Mesothelial cell of epicardium (in vitro differentiated cells): ENCODE measurements around the gene RNF113B. TPM values are rescaled to one million over a fixed set of nuclear protein-coding genes. Genes with fewer than 3 reads are reported as not detected.

Source experiments
- DNase-seq, 2 experiments: peaks; one replicate each; pipeline ENCODE4 v3.0.0; 2021; ENCODE audit warnings: low spot score in 2 of 2; ENCODE audit not compliant: unreplicated experiment in 2 of 2
- H3K27ac Mint-ChIP-seq: 2 replicates; pipeline ENCODE4 v1.8.0; 2021; ENCODE audit warnings: mixed read lengths
- H3K27me3 Mint-ChIP-seq: 2 replicates; pipeline ENCODE4 v1.8.0; 2021; ENCODE audit warnings: low read depth, mixed read lengths
- H3K36me3 Mint-ChIP-seq: 2 replicates; pipeline ENCODE4 v1.8.0; 2021; ENCODE audit warnings: mixed read lengths
- H3K4me1 Mint-ChIP-seq: 2 replicates; pipeline ENCODE4 v1.8.0; 2021; ENCODE audit warnings: mixed read lengths
- H3K4me3 Mint-ChIP-seq: 2 replicates; pipeline ENCODE4 v1.8.0; 2021; ENCODE audit warnings: mild to moderate bottlenecking, moderate library complexity, mixed read lengths
- H3K9me3 Mint-ChIP-seq: 2 replicates; pipeline ENCODE4 v1.8.0; 2021; ENCODE audit warnings: mixed read lengths
- total RNA-seq: library from RNA; stranded (reverse); gene quantifications from 3 replicates; pipeline ENCODE4 v1.2.1, GENCODE V29; 2021
- TF ChIP-seq, protein P1 (sequence below): fragments of 200-600 bp; sonication (generic); IDR thresholded peaks from one replicate; pipeline ENCODE4 v1.5.0; 2021; ENCODE audit warnings: antibody characterized with exemption; ENCODE audit not compliant: unreplicated experiment

RNF113B gene
- total RNA-seq, 1 donor from 2014 or later, result not detected

DNA sequence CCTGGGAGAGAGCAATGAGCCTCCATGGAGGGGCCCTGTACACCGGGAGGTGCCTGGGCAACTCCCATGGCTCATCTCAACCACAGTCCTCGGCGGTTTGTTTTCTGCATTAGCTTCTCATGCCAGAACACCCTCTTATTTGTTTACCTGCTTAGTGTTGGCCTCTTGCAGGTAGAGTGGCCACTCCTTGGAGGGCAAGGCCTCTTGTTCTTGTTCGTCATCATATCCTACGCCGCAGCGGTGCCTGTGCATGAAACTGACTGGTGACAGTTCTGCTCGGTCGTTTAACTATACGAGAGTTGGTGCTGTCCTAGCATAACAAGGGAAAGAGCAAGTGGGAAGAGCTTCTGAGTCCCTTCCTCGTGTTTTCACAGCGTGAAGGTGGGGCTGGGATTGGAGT is 40.5 kb upstream of the RNF113B start:
- Mint-ChIP-seq H3K36me3 (peaks cover 4% of the 10 kb centered on the region), H3K9me3 (no peaks in the 10 kb centered on the region), H3K4me3 (no peak overlapping the region), H3K27ac (peak overlapping the region; percentile 96), H3K4me1 (peaks cover 86% of the 10 kb centered on the region), H3K27me3 (no peaks in the 10 kb centered on the region)
- TF ChIP-seq, protein P1, sequence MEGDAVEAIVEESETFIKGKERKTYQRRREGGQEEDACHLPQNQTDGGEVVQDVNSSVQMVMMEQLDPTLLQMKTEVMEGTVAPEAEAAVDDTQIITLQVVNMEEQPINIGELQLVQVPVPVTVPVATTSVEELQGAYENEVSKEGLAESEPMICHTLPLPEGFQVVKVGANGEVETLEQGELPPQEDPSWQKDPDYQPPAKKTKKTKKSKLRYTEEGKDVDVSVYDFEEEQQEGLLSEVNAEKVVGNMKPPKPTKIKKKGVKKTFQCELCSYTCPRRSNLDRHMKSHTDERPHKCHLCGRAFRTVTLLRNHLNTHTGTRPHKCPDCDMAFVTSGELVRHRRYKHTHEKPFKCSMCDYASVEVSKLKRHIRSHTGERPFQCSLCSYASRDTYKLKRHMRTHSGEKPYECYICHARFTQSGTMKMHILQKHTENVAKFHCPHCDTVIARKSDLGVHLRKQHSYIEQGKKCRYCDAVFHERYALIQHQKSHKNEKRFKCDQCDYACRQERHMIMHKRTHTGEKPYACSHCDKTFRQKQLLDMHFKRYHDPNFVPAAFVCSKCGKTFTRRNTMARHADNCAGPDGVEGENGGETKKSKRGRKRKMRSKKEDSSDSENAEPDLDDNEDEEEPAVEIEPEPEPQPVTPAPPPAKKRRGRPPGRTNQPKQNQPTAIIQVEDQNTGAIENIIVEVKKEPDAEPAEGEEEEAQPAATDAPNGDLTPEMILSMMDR, result no peak
- no peak for DNase-seq

DNA sequence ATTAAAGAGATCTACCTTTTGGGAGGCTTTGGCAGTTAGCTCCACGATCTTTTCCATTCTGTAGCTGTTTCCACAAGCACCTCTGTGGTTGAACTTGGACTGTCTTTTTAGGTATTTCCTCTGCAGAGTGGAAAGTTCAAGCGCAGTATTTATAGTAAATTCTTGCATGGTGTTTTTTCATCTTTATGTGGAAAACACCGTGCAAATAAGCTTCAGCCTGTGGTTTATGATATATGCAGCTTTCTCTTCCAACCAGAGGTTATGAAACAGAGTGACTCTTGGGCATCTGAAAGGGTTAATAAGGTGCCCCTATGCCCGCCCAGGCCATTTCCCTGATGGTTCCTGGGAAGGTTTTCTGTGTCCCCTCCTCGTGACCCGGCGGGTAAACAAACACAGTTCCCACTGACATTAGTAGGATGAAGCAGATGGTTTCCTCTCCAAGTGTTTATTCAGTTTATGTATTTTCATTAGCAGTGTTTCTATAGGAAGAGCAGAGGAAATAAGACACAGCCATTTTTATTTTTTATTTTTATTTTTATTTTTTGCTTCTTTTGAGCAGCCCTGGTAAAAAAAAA is 39.7 kb upstream of the RNF113B start:
- no peaks in the 10 kb centered on the region for H3K27me3 Mint-ChIP-seq
- peak overlapping the region; percentile 90 for H3K27ac Mint-ChIP-seq
- H3K4me3 Mint-ChIP-seq, result no peak overlapping the region
- peaks cover 85% of the 10 kb centered on the region for H3K4me1 Mint-ChIP-seq
- TF ChIP-seq, protein P1, result no peak
- peaks cover under 1% of the 10 kb centered on the region for H3K9me3 Mint-ChIP-seq
- no peak for DNase-seq
- H3K36me3 Mint-ChIP-seq, result peaks cover 4% of the 10 kb centered on the region

DNA sequence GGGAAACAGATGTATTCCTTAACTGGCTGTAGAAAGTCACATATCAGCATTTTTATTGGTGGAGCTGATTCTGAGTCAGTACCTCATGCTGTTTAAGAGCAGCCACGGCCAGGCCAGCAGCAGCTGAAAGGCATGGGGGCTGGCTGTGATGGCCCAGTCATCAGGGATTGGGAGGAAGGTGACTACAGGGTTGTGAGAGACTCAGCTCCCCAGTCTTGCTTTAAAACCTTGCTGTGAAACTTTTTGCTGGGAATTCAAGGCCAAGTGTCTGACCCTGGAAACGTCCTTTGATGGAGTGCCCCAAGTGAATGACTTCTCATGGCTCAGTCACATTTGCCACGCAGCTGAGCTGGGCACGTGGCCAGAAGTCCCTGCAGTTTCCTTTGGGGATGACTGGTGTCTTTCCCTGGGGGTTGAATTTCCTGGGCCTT is 39.1 kb upstream of the RNF113B start:
- H3K27me3 Mint-ChIP-seq, result no peaks in the 10 kb centered on the region
- peak overlapping the region; percentile 89 for H3K27ac Mint-ChIP-seq
- TF ChIP-seq, protein P1, result no peak
- peaks cover 5% of the 10 kb centered on the region for H3K9me3 Mint-ChIP-seq
- H3K4me3 Mint-ChIP-seq, result no peak overlapping the region
- H3K36me3 Mint-ChIP-seq, result peaks cover 9% of the 10 kb centered on the region
- DNase-seq, result no peak
- H3K4me1 Mint-ChIP-seq, result peaks cover 83% of the 10 kb centered on the region

DNA sequence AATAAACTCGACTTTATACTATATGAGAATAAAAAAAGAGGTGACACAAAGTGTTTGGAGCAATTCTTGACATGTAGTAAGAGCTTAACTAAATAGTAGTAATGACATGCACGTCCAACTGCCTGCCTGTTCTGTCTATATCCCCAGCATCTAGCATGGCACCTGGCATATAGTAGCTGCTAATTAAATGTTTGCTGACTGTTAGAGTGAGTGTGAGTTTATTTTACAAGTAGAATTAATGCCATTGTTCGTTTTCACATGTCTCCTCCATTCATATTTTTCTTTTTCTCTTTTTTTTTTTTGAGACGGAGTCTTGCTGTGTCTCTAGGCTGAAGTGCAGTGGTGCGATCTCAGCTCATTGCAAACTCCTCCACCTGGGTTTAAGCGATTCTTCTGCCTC is 38.4 kb upstream of the RNF113B start:
- H3K27ac Mint-ChIP-seq, result peak overlapping the region; percentile 90
- no peaks in the 10 kb centered on the region for H3K27me3 Mint-ChIP-seq
- H3K4me1 Mint-ChIP-seq, result peaks cover 79% of the 10 kb centered on the region
- no peak overlapping the region for H3K4me3 Mint-ChIP-seq
- peaks cover 12% of the 10 kb centered on the region for H3K36me3 Mint-ChIP-seq
- TF ChIP-seq, protein P1, result no peak
- H3K9me3 Mint-ChIP-seq, result peaks cover 5% of the 10 kb centered on the region
- DNase-seq, result no peak

DNA sequence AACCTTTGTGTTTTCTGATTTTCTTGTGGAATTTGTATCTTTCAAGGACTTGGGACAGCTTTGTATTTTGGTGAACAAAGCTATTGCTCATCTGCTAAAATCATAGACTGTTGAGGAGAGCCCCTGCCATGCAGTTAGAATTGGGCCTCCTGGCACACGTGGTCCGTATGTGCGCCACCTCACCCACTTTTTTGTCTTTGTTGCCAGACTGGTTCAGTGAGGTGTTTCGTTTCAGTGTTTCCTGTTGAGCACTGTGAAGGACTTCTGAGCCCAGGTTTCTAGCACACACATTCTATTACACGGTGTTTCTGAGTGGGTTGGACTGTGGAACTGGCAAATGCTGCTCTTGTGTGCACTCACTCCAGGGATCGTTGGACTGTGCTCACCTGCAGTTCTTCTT is 37.6 kb upstream of the RNF113B start:
- Mint-ChIP-seq H3K4me3 (no peak overlapping the region), H3K9me3 (peaks cover 5% of the 10 kb centered on the region), H3K4me1 (peaks cover 71% of the 10 kb centered on the region), H3K27me3 (no peaks in the 10 kb centered on the region), H3K27ac (peak overlapping the region; percentile 90), H3K36me3 (peaks cover 12% of the 10 kb centered on the region)
- no peak for DNase-seq
- TF ChIP-seq, protein P1, result no peak
